ENCODE results near the gene CUBN. TPM values are rescaled to one million over a fixed set of nuclear protein-coding genes. Genes with fewer than 3 reads are reported as not detected.

The CUBN gene
- total RNA-seq, 2 experiments from 2014 or later = 7.9 to 9.2 TPM

GRCh38 chr10:16986082-16986405 lies 143.6 kb downstream of the CUBN start:
- H3K27ac Mint-ChIP-seq = no peak overlapping the region
- no peak overlapping the region for H3K27ac ChIP-seq (ENCODE audit: low read depth in 1 of 2, low read length in 2 of 2)
- ChIA-PET POLR2A (no interaction called here), CTCF (no interaction called here)
- no peaks in the 10 kb centered on the region for H3K27me3 Mint-ChIP-seq
- no peaks in the 10 kb centered on the region for H3K27me3 ChIP-seq (ENCODE audit: control insufficient read depth in 1 of 2, insufficient read depth in 2 of 2, low read length in 2 of 2)
- no peaks in the 10 kb centered on the region for H3K4me1 ChIP-seq (ENCODE audit: insufficient read depth, low read length)
- H3K9me3 ChIP-seq (ENCODE audit: control insufficient read depth in 1 of 2, insufficient read depth in 1 of 2, low read length in 2 of 2) = peaks cover 0 to 4% of the 10 kb centered on the region in 2 experiments
- no peaks in the 10 kb centered on the region for H3K4me1 Mint-ChIP-seq (ENCODE audit: low read depth)
- H3K9me3 Mint-ChIP-seq = no peaks in the 10 kb centered on the region
- no peak overlapping the region for H3K4me3 Mint-ChIP-seq
- H3K4me3 ChIP-seq (ENCODE audit: low read length) = no peak overlapping the region
- peaks cover 22% of the 10 kb centered on the region for H3K36me3 Mint-ChIP-seq (ENCODE audit: low read depth)
- no peaks in the 10 kb centered on the region for H3K36me3 ChIP-seq (ENCODE audit: insufficient read depth, low read length)
- DNase-seq (no peak), ATAC-seq (ENCODE audit: poor library complexity) (no peak)
- intact Hi-C loops (cut with DNase I, micrococcal nuclease) = no loop called here
- no peak for TF ChIP-seq CTCF (IDR thresholded peaks at IDR 0.05)

GRCh38 chr10:16984242-16984641 lies 145.4 kb downstream of the CUBN start:
- POLR2A ChIA-PET = no interaction called here
- Mint-ChIP-seq H3K27me3 (no peaks in the 10 kb centered on the region), H3K36me3 (ENCODE audit: low read depth) (peaks cover 35% of the 10 kb centered on the region), H3K9me3 (no peaks in the 10 kb centered on the region), H3K4me3 (no peak overlapping the region), H3K27ac (no peak overlapping the region), H3K4me1 (ENCODE audit: low read depth) (no peaks in the 10 kb centered on the region)
- TF ChIP-seq CTCF (IDR thresholded peaks at IDR 0.05) = no peak
- H3K27me3 ChIP-seq (ENCODE audit: control insufficient read depth in 1 of 2, insufficient read depth in 2 of 2, low read length in 2 of 2) = no peaks in the 10 kb centered on the region
- CTCF ChIA-PET = no interaction called here
- no peaks in the 10 kb centered on the region for H3K9me3 ChIP-seq (ENCODE audit: control insufficient read depth in 1 of 2, insufficient read depth in 1 of 2, low read length in 2 of 2)
- no peak overlapping the region for H3K4me3 ChIP-seq (ENCODE audit: low read length)
- H3K36me3 ChIP-seq (ENCODE audit: insufficient read depth, low read length) = no peaks in the 10 kb centered on the region
- no peak overlapping the region for H3K27ac ChIP-seq (ENCODE audit: low read depth in 1 of 2, low read length in 2 of 2)
- intact Hi-C loops (cut with DNase I, micrococcal nuclease) = no loop called here
- DNase-seq (no peak), ATAC-seq (ENCODE audit: poor library complexity) (no peak)
- no peaks in the 10 kb centered on the region for H3K4me1 ChIP-seq (ENCODE audit: insufficient read depth, low read length)

- ChIA-PET CTCF (no interaction called here), POLR2A (no interaction called here)
- Mint-ChIP-seq H3K36me3 (ENCODE audit: low read depth) (peaks cover 36% of the 10 kb centered on the region), H3K4me3 (no peak overlapping the region), H3K27ac (no peak overlapping the region), H3K9me3 (no peaks in the 10 kb centered on the region), H3K27me3 (no peaks in the 10 kb centered on the region), H3K4me1 (ENCODE audit: low read depth) (no peaks in the 10 kb centered on the region)
- Histone ChIP-seq H3K36me3 (ENCODE audit: insufficient read depth, low read length) (no peaks in the 10 kb centered on the region), H3K9me3 (ENCODE audit: control insufficient read depth in 1 of 2, insufficient read depth in 1 of 2, low read length in 2 of 2) (peaks cover 0 to 3% of the 10 kb centered on the region in 2 experiments), H3K27ac (ENCODE audit: low read depth in 1 of 2, low read length in 2 of 2) (no peak overlapping the region), H3K4me3 (ENCODE audit: low read length) (no peak overlapping the region), H3K4me1 (ENCODE audit: insufficient read depth, low read length) (no peaks in the 10 kb centered on the region), H3K27me3 (ENCODE audit: control insufficient read depth in 1 of 2, insufficient read depth in 2 of 2, low read length in 2 of 2) (no peaks in the 10 kb centered on the region)
- no peak for TF ChIP-seq CTCF (IDR thresholded peaks at IDR 0.05)
- intact Hi-C loops (cut with DNase I, micrococcal nuclease) = no loop called here
- ATAC-seq (ENCODE audit: poor library complexity) (no peak), DNase-seq (no peak)
These were observed 152.8 kb downstream of the CUBN start for GRCh38 chr10:16976803-16977202.

Measured in CD4-positive, alpha-beta T cell (primary cell).